Activated CD4-positive, alpha-beta T cell treated with anti-CD3 and anti-CD28 coated beads for 36 hours (primary cell): ENCODE measurements around the gene FNTB. TPM values are rescaled to one million over a fixed set of nuclear protein-coding genes. Genes with fewer than 3 reads are reported as not detected.

Source experiments
- ATAC-seq: fragments of 200-7000 bp; cut with Tn5 transposase; one replicate; pipeline ENCODE4 v1.10.0; 2021; ENCODE audit warnings: mild to moderate bottlenecking, moderate library complexity
- CTCF ChIA-PET: fragments of 350-600 bp; sonication (Branson Sonifier 250); formaldehyde crosslinking; loops from one replicate; lab custom pipeline; 2021; ENCODE audit warnings: antibody characterized with exemption; lab: Charles Lee
- POLR2A ChIA-PET: fragments of 350-600 bp; sonication (Branson Sonifier 250); formaldehyde crosslinking; loops from one replicate; lab custom pipeline; 2021; ENCODE audit warnings: antibody characterized with exemption, inconsistent platforms; lab: Charles Lee
- DNase-seq: peaks from one replicate; pipeline ENCODE4 v3.0.0-alpha.2; 2020
- H3K27ac Mint-ChIP-seq: one replicate; pipeline ENCODE4 v1.8.0; 2021; ENCODE audit warnings: mixed read lengths
- H3K27me3 Mint-ChIP-seq: one replicate; pipeline ENCODE4 v1.8.0; 2021; ENCODE audit warnings: mixed read lengths
- H3K36me3 Mint-ChIP-seq: one replicate; pipeline ENCODE4 v1.8.0; 2021; ENCODE audit warnings: low read depth, mixed read lengths
- H3K4me1 Mint-ChIP-seq: one replicate; pipeline ENCODE4 v1.8.0; 2021; ENCODE audit warnings: mixed read lengths
- H3K4me3 Mint-ChIP-seq: one replicate; pipeline ENCODE4 v1.8.0; 2021; ENCODE audit warnings: mild to moderate bottlenecking, moderate library complexity, mixed read lengths
- H3K9me3 Mint-ChIP-seq: one replicate; pipeline ENCODE4 v1.8.0; 2021; ENCODE audit warnings: low read depth, mixed read lengths
- intact Hi-C, 2 experiments: fragments of 100-400 bp; cut with DNase I in 1 of 2; cut with micrococcal nuclease in 1 of 2; formaldehyde crosslinking; loops; one replicate each; pipeline versions ENCODE4 v1.14.2 to v1.15.1; 2022 to 2024; cut with DNase I, micrococcal nuclease
- total RNA-seq, 2 experiments: library from RNA; stranded (reverse); gene quantifications; one replicate each; pipeline ENCODE4 v1.2.3, GENCODE V29; 2021

Gene FNTB
- total RNA-seq, 2 experiments from 2014 or later = 18.2 to 24.9 TPM

DNA sequence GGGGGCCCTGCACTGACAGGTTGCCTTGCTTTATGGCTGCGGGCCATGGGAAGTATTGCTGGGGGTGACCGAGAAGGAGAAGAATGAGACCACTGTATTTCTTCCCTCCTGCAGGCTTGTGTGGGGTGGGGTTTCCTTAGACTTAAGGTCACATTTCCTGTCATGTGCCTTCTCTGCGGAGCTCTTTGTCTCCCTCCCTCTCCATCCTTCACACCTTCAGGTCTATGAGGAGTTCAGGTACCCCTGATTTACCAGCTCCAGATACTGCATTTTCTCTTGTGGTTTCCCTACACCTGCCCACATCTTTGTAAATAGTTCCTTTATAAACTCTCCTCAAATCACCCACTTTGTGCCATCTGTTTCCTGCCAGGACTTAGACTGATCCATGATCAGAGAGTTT, 3.6 kb downstream of the FNTB start:
- peaks cover 48% of the 10 kb centered on the region for H3K4me1 Mint-ChIP-seq

DNA sequence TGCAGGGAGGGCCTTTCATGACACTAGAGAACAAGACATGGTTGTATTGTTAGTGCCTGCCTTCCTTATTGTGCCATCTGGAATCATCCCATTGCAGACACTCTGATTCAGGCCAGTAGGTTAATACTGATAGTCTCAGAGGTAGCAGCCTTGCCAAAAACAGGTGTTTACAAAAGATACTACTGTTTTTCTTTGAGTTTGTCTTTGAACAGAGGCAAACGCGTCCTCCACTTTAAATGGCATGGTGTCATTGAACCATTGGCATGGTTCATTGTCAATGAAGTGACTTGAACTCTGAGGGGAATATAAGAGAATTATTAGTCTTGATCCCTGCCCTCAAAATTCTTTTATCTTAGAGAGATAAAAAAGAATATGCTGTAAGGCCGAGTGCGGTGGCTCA, 4.2 kb downstream of the FNTB start:
- intact Hi-C loops = no loop called here
- H3K4me3 Mint-ChIP-seq = no peak overlapping the region
- DNase-seq (no peak), ATAC-seq (no peak)
- H3K36me3 Mint-ChIP-seq = peaks cover 19% of the 10 kb centered on the region
- CTCF ChIA-PET = interaction anchor here (0.7 to 1.5 kb wide), 2 partner anchors 9 to 111 kb away, joined by 3 to 4 read pairs; no protein-coding TSS in a partner anchor
- no peaks in the 10 kb centered on the region for H3K9me3 Mint-ChIP-seq
- POLR2A ChIA-PET = no interaction called here
- no peaks in the 10 kb centered on the region for H3K27me3 Mint-ChIP-seq
- peaks cover 47% of the 10 kb centered on the region for H3K4me1 Mint-ChIP-seq
- H3K27ac Mint-ChIP-seq = no peak overlapping the region

More for the DNA sequence above, 3.6 kb downstream of the FNTB start:
- Mint-ChIP-seq H3K27me3 (no peaks in the 10 kb centered on the region), H3K4me3 (no peak overlapping the region), H3K9me3 (no peaks in the 10 kb centered on the region), H3K27ac (no peak overlapping the region), H3K36me3 (peaks cover 19% of the 10 kb centered on the region)
- DNase-seq (peak; percentile 17), ATAC-seq (no peak)
- intact Hi-C loops = no loop called here
- CTCF ChIA-PET = interaction anchor here (0.7 to 1.5 kb wide), 2 partner anchors 10 to 112 kb away, joined by 3 to 4 read pairs; no protein-coding TSS in a partner anchor
- POLR2A ChIA-PET = interaction anchor here (1.0 kb wide), 1 partner anchor 15 kb away, joined by 3 read pairs; no protein-coding TSS in a partner anchor

DNA sequence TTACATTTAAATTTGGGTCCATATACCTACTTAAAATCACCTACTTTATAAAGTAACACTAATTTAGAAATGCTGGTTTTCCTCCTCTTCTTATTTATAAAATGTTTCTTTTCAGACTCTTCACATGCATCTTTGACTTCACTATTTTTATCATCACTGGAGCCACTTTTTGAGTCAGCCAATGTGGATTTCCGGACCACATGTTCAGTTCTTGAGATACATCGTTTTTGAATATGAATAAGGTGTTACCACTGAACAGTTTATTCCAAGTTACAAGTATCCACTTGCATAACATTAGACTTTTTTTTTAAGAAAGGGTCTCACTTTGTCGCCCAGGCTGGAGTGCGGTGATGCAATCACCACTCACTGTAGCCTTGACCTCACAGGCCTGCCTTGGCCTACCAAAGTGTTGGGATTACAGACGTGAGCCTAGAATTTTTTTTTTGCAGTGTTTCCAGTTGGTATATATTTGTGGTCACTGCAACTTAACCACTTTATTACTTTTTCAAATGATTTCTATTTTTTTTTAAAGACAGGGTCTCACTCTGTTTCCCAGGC, 5.7 kb downstream of the FNTB start:
- DNase-seq = no peak
- H3K4me3 Mint-ChIP-seq = no peak overlapping the region
- CTCF ChIA-PET = interaction anchor here (0.8 to 1.4 kb wide), 3 partner anchors 22 to 112 kb away, joined by 3 to 4 read pairs (median 3); no protein-coding TSS in a partner anchor
- intact Hi-C loops = no loop called here
- H3K9me3 Mint-ChIP-seq = no peaks in the 10 kb centered on the region
- H3K4me1 Mint-ChIP-seq = peaks cover 47% of the 10 kb centered on the region
- H3K36me3 Mint-ChIP-seq = peaks cover 22% of the 10 kb centered on the region
- ATAC-seq = no peak
- no peaks in the 10 kb centered on the region for H3K27me3 Mint-ChIP-seq
- H3K27ac Mint-ChIP-seq = peak overlapping the region; percentile 19
- POLR2A ChIA-PET = interaction anchor here (0.6 to 0.7 kb wide), 2 partner anchors 129 to 140 kb away, joined by 3 read pairs; no protein-coding TSS in a partner anchor

DNA sequence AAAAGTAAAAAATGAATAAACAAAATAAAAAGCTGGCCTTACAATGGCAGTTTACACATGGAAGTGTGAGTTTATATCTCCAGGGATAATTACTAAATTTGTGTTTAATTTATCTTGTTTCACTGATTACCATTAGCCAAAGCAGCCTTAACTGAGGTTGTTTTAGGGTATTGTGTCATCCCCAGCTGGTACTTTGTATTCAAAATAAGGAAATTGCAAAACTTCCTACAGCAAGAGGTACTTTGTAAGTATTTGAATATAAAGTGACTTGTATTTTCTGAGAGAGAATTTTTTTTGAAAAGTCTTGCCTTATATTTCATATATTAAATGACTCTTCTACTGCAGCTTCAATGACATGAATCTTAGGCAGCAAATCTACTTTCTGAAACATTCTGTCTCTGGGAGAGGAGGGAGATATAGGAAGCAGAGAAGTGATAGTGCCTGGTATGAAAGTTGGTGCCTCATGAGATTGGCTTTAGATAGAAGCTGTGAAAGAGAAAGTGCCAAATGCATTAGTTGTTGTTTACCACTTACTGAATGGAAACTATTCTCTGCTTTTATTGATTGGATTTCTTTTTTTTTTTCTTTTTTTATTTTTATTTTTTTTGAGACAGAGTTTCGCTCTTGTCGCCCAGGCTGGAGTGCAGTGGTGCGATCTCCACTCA, 6.7 kb downstream of the FNTB start:
- ChIA-PET POLR2A (interaction anchor here (0.6 to 0.7 kb wide), 2 partner anchors 128 to 139 kb away, joined by 3 read pairs; no protein-coding TSS in a partner anchor), CTCF (interaction anchor here (0.6 to 1.5 kb wide), 7 partner anchors 9 to 498 kb away, joined by 3 to 5 read pairs (median 3); no protein-coding TSS in a partner anchor)

DNA sequence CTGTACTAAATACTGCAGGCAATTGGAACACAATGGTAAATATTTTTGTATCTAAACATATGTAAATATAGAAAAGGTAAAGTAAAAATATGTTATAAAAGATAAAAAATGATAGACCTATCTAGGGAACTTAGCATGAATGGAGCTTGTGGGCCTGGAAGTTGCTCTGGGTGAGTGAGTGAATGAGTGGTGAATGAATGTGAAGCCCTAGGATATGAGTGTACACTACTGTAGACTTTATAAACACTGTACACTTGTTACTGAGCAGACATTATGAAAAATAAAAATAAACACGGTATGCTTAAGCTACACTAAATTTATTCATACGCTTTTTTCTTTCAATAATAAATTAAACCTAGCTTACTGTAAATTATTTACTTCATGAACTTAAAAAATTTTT, 7.8 kb downstream of the FNTB start:
- no peak for ATAC-seq
- Mint-ChIP-seq H3K27ac (no peak overlapping the region), H3K27me3 (no peaks in the 10 kb centered on the region), H3K4me1 (peaks cover 52% of the 10 kb centered on the region), H3K4me3 (no peak overlapping the region), H3K36me3 (peaks cover 16% of the 10 kb centered on the region), H3K9me3 (no peaks in the 10 kb centered on the region)
- POLR2A ChIA-PET = no interaction called here
- intact Hi-C loops = no loop called here
- DNase-seq = no peak
- CTCF ChIA-PET = interaction anchor here (1.0 to 1.5 kb wide), 3 partner anchors 8 to 171 kb away, joined by 3 to 4 read pairs (median 3); partner anchors contain the start of gene FNTB

More for the DNA sequence above, 6.7 kb downstream of the FNTB start:
- intact Hi-C loops = no loop called here
- Mint-ChIP-seq H3K27ac (no peak overlapping the region), H3K4me3 (no peak overlapping the region), H3K4me1 (peaks cover 53% of the 10 kb centered on the region), H3K36me3 (peaks cover 22% of the 10 kb centered on the region), H3K27me3 (no peaks in the 10 kb centered on the region), H3K9me3 (no peaks in the 10 kb centered on the region)
- ATAC-seq = no peak
- DNase-seq = no peak

DNA sequence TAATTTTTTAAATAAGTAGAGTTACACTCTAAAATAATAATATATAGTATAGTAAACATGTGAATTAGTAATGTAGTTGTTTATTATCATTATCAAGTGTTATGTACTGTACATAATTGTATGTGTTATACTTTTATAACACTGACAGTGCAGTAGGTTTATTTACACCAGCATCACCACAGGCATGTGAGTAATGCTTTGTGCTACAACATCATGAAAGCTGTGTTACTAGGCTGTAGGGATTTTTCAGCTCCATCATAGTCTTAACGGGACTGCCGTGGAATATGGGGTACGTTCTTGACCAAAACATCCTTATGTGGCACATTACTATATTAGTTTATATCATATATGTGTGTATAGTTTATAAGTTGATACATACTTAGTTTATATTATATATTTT, 8.6 kb downstream of the FNTB start:
- H3K36me3 Mint-ChIP-seq = peaks cover 12% of the 10 kb centered on the region
- H3K27ac Mint-ChIP-seq = no peak overlapping the region
- no peak overlapping the region for H3K4me3 Mint-ChIP-seq

DNA sequence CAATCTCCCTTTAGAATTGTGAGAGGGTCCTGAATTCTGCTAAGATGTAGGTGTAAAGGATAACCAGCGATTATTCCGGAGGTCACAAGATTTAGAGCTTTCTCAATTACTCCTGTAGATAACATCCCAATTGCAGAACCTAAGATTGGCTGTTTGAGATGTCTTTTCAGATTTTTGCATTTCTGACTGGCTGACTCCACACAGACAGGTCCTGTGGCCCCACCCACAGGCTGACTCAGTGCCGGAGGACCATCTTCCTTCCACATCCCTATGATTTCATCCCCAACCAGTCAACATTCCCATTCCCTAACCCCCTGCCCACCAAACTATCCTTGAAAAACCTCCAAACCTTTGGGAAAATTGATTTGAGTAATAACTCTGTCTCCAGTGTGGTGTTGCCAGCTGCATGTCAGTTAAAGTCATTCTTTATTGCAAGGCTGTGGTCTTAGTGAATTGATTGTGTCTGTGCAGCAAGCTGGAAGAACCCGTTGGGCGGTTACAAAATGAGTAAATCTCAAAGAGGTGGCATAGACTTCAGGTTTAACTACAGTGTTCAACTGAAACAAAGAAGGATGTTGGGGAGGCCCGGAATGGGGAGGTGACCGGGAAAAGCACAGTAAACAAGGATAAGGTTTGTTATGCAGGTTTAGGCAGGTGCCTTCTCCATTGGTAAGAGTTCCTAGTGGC, 10.6 kb downstream of the FNTB start:
- Mint-ChIP-seq H3K9me3 (no peaks in the 10 kb centered on the region), H3K27ac (peak overlapping the region; percentile 76), H3K27me3 (no peaks in the 10 kb centered on the region), H3K36me3 (peaks cover 8% of the 10 kb centered on the region), H3K4me3 (peak overlapping the region; percentile 32), H3K4me1 (peaks cover 44% of the 10 kb centered on the region)
- ATAC-seq (peak; percentile 63), DNase-seq (peak; percentile 24)
- CTCF ChIA-PET = interaction anchor here (1.2 to 2.0 kb wide), 3 partner anchors 10 to 25 kb away, joined by 3 to 8 read pairs (median 4); partner anchors contain the start of gene FNTB
- POLR2A ChIA-PET = no interaction called here
- intact Hi-C loops = no loop called here

More for the DNA sequence above, 8.6 kb downstream of the FNTB start:
- Mint-ChIP-seq H3K9me3 (no peaks in the 10 kb centered on the region), H3K27me3 (no peaks in the 10 kb centered on the region), H3K4me1 (peaks cover 47% of the 10 kb centered on the region)
- ChIA-PET CTCF (interaction anchor here (1.0 kb wide), 1 partner anchor 9 kb away, joined by 3 read pairs; the partner anchor contains the start of gene FNTB), POLR2A (no interaction called here)
- intact Hi-C loops = no loop called here
- ATAC-seq = no peak
- DNase-seq = no peak

DNA sequence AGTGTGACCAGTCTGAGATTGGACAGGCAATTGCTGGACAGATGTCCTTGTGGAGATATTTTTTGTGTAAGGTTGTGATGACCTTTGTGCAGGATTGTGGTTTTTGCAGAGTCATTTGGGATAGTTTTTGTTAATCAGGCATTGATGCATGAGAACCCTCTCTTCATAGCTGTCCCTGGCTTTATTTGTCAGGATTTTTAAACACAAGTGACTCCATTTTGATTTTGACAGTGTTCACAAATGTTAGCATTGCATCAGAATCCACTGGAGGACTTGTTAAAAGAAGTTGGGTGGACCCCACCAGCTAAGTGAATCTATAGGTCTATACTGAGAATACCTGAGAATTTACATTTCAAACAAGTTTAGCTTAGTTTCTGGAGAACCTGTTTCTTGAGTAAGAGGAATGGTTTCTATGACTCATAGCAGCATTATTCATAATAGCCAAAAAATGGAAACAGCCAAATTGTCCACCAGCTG, 11.8 kb downstream of the FNTB start:
- Mint-ChIP-seq H3K4me1 (peaks cover 48% of the 10 kb centered on the region), H3K9me3 (no peaks in the 10 kb centered on the region), H3K36me3 (peaks cover 5% of the 10 kb centered on the region), H3K27ac (no peak overlapping the region), H3K27me3 (no peaks in the 10 kb centered on the region), H3K4me3 (no peak overlapping the region)
- DNase-seq (no peak), ATAC-seq (peak; percentile 45)
- CTCF ChIA-PET = interaction anchor here (0.6 to 2.0 kb wide), 8 partner anchors 9 to 175 kb away, joined by 3 to 8 read pairs (median 4); partner anchors contain the start of gene FNTB
- POLR2A ChIA-PET = no interaction called here
- intact Hi-C loops = no loop called here

DNA sequence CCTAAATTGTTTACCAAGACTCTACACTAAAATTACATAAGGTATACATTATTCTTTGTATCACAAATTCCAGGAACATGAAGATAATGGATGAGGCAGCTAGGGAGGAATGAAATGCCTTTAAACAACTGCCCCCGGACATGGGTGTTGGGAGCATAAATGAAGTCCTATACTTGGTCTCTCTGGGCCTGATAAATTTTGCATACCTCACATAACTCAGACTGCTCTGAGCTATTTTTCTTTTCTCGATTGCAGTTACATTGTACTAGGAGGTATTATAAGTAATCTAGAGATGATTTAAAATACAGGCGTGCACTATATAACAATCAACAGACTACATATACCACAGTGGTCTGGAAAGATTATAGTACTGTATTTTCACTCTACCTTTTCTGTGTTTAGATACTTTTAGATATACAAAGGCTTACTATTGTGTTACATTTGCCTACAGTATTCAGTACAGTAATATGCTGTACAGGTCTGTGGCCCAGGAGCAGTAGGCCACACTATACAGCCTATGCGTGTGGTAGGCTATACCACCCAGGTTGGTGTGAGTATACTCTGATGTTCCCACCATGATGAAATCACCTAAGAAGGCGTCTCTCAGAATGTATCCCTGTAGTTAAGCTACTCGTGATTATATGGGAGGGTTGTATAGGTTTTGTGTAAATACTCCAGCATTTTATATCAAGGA, 14.3 kb downstream of the FNTB start:
- CTCF ChIA-PET = interaction anchor here (0.7 to 2.3 kb wide), 3 partner anchors 10 to 20 kb away, joined by 3 to 6 read pairs (median 3); partner anchors contain the start of gene FNTB
- Mint-ChIP-seq H3K4me1 (peaks cover 61% of the 10 kb centered on the region), H3K36me3 (peaks cover 7% of the 10 kb centered on the region), H3K9me3 (no peaks in the 10 kb centered on the region), H3K4me3 (no peak overlapping the region), H3K27me3 (no peaks in the 10 kb centered on the region), H3K27ac (no peak overlapping the region)
- DNase-seq = no peak
- ATAC-seq = no peak
- POLR2A ChIA-PET = no interaction called here
- intact Hi-C loops = loop anchor here in 1 of 2 experiments (5.0 to 10.0 kb wide), 2 partner anchors 206 to 944 kb away; no protein-coding TSS in a partner anchor

DNA sequence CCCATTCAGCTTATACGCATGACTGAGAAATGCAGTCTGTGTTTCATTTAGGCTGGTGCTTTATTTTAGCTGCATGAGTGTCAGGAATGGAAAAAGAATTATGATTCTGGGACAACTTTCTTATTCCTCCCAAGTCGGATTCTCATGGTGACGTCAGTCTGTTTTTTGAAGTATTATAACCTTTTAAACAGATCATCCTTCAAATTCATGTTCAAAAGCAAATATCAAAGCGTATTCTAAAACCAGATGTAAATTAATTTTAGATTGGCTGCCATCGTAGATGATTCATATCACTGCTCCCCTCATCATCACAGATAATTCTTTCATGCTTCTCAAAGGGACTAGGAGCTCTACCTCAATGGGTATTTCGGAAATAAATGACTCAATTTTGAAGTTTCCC, 15.0 kb downstream of the FNTB start:
- DNase-seq (no peak), ATAC-seq (no peak)
- peaks cover 61% of the 10 kb centered on the region for H3K4me1 Mint-ChIP-seq
- ChIA-PET CTCF (interaction anchor here (2.3 kb wide), 1 partner anchor 15 kb away, joined by 6 read pairs; the partner anchor contains the start of gene FNTB), POLR2A (interaction anchor here (0.6 kb wide), 1 partner anchor 99 kb away, joined by 3 read pairs; no protein-coding TSS in a partner anchor)
- peaks cover 4% of the 10 kb centered on the region for H3K36me3 Mint-ChIP-seq
- H3K27me3 Mint-ChIP-seq = no peaks in the 10 kb centered on the region
- peak overlapping the region; percentile 49 for H3K27ac Mint-ChIP-seq
- no peak overlapping the region for H3K4me3 Mint-ChIP-seq
- intact Hi-C loops = loop anchor here in 1 of 2 experiments (5.0 to 10.0 kb wide), 2 partner anchors 206 to 943 kb away; no protein-coding TSS in a partner anchor
- H3K9me3 Mint-ChIP-seq = no peaks in the 10 kb centered on the region
